HCT116 (cell line): Measurements from ENCODE around the gene ALKBH4. TPM values are rescaled to one million over a fixed set of nuclear protein-coding genes. Genes with fewer than 3 reads are reported as not detected.
"Not testable (repeated sequence)": the region's sequence is repeated elsewhere in the genome, so short reads cannot be mapped to it uniquely, and the experiment has no call there.

Source experiments
- ATAC-seq: fragments of 200-7000 bp; cut with Tn5 transposase; 2 replicates; pipeline ENCODE4 v1.9.1; 2020; ENCODE audit warnings: mild to moderate bottlenecking, moderate library complexity
- BruUV-seq: library from RNA; stranded (reverse); fragments of 400-500 nt; replicated peaks from 2 replicates; lab custom pipeline; 2021; lab: Mats Ljungman, UMichigan
- CTCF ChIA-PET: fragments of 300-600 bp; sonication (Branson Sonifier 250); formaldehyde crosslinking; loops from one replicate; lab custom pipeline; 2021; ENCODE audit warnings: antibody characterized with exemption; lab: Charles Lee
- POLR2A ChIA-PET: fragments of 300-600, 350-600 bp; sonication (Branson Sonifier 250); formaldehyde crosslinking; loops from one replicate; lab custom pipeline; 2021; ENCODE audit warnings: antibody characterized with exemption; lab: Charles Lee
- RAD21 ChIA-PET, 2 experiments: fragments of 300-600 bp; sonication (Branson Sonifier 250); formaldehyde crosslinking; loops; one replicate each; lab custom pipeline; 2023; ENCODE audit warnings: low total read pairs in 2 of 2; ENCODE audit not compliant: uncharacterized antibody in 2 of 2, unreplicated experiment in 2 of 2, low non-redundant PET in 1 of 2; lab: Charles Lee
- DNase-seq: peaks from one replicate; pipeline ENCODE4 v3.0.0-alpha.2; 2010; ENCODE audit warnings: low read depth, low spot score
- H2AFZ ChIP-seq: fragments of 200-600 bp; shearing (Covaris generic), sonication (generic); 2 replicates; pipeline ENCODE4 v1.6.1; 2017; ENCODE audit warnings: low read depth, mixed run types, mixed read lengths, antibody characterized with exemption, low read length; ENCODE audit not compliant: poor library complexity, severe bottlenecking
- H3K27ac ChIP-seq: 2 replicates; pipeline ENCODE4 v1.5.1; 2012; ENCODE audit warnings: low read depth, low read length
- H3K27me3 ChIP-seq: fragments of 200-600 bp; sonication (generic); 2 replicates; pipeline ENCODE4 v1.6.1; 2016; ENCODE audit warnings: mixed run types, low read length, mixed read lengths; ENCODE audit not compliant: insufficient read depth
- H3K36me3 ChIP-seq, 2 experiments: fragments of 200-500 bp in 1 of 2; fragments of 200-600 bp in 1 of 2; sonication (Bioruptor generic) in 1 of 2; sonication (generic) in 1 of 2; 2 replicates each; pipeline versions ENCODE4 v1.5.1 to v1.6.1; 2014 to 2016; ENCODE audit warnings: low read length in 2 of 2, inconsistent platforms in 1 of 2, mixed read lengths in 1 of 2, mixed run types in 1 of 2; ENCODE audit not compliant: insufficient read depth in 2 of 2, control insufficient read depth in 1 of 2
- H3K4me1 ChIP-seq, 2 experiments: fragments of 200-600 bp in 1 of 2; sonication (generic) in 1 of 2; 2 replicates each; pipeline versions ENCODE4 v1.5.1 to v1.6.1; 2012 to 2017; ENCODE audit warnings: low read length in 2 of 2, inconsistent platforms in 1 of 2, mild to moderate bottlenecking in 1 of 2, mixed read lengths in 1 of 2, mixed run types in 1 of 2, moderate library complexity in 1 of 2; ENCODE audit not compliant: insufficient read depth in 2 of 2, control insufficient read depth in 1 of 2
- H3K4me2 ChIP-seq: fragments of 200-600 bp; sonication (generic); 2 replicates; pipeline ENCODE4 v1.6.1; 2017; ENCODE audit warnings: mixed run types, low read length, mixed read lengths
- H3K4me3 ChIP-seq, 2 experiments: fragments of 200-600 bp in 1 of 2; sonication (generic) in 1 of 2; replicated peaks in 1 of 2; 2 replicates each; pipeline ENCODE4 v1.5.1; 2011 to 2016; ENCODE audit warnings: low read length in 2 of 2, control low read depth in 1 of 2, low read depth in 1 of 2, mild to moderate bottlenecking in 1 of 2, mixed read lengths in 1 of 2, mixed run types in 1 of 2
- H3K79me2 ChIP-seq: fragments of 200-600 bp; sonication (generic); 2 replicates; pipeline ENCODE4 v1.6.1; 2017; ENCODE audit warnings: mild to moderate bottlenecking, mixed run types, low read length, moderate library complexity, mixed read lengths; ENCODE audit not compliant: insufficient read depth
- H3K9ac ChIP-seq: fragments of 200-600 bp; sonication (generic); 2 replicates; pipeline ENCODE4 v1.6.1; 2016; ENCODE audit warnings: low read length, mixed read lengths
- H3K9me2 ChIP-seq: fragments of 200-600 bp; sonication (generic), shearing (Covaris generic); 2 replicates; pipeline ENCODE4 v1.6.1; 2017; ENCODE audit warnings: mixed run types, mild to moderate bottlenecking, moderate library complexity; ENCODE audit not compliant: insufficient read depth
- H3K9me3 ChIP-seq, 2 experiments: fragments of 200-500 bp in 1 of 2; fragments of 200-600 bp in 1 of 2; sonication (Bioruptor generic) in 1 of 2; sonication (generic) in 1 of 2; 2 replicates each; pipeline ENCODE4 v1.6.1; 2014 to 2017; ENCODE audit warnings: low read length in 2 of 2, mixed read lengths in 2 of 2, inconsistent platforms in 1 of 2, low read depth in 1 of 2, mild to moderate bottlenecking in 1 of 2, mixed run types in 1 of 2, moderate library complexity in 1 of 2; ENCODE audit not compliant: control insufficient read depth in 1 of 2, insufficient read depth in 1 of 2
- H4K20me1 ChIP-seq: fragments of 200-600 bp; sonication (generic), shearing (Covaris generic); 2 replicates; pipeline ENCODE4 v1.6.1; 2017; ENCODE audit warnings: mixed run types, mild to moderate bottlenecking, moderate library complexity; ENCODE audit not compliant: insufficient read depth
- CBX3 ChIP-seq: IDR thresholded peaks from 2 replicates; pipeline ENCODE4 v1.6.1; 2012; ENCODE audit warnings: low read depth
- EGR1 ChIP-seq: IDR thresholded peaks from 2 replicates; pipeline ENCODE4 v1.6.1; 2012; ENCODE audit warnings: low read depth
- EZH2 ChIP-seq: fragments of 200-600 bp; sonication (generic); IDR thresholded peaks from 2 replicates; pipeline ENCODE4 v1.6.1; 2017; ENCODE audit warnings: antibody characterized with exemption, mixed run types
- JUND ChIP-seq: IDR thresholded peaks from 2 replicates; pipeline ENCODE4 v1.6.1; 2012
- POLR2AphosphoS5 ChIP-seq: IDR thresholded peaks from 2 replicates; pipeline ENCODE4 v1.6.1; 2011; ENCODE audit warnings: mild to moderate bottlenecking, low read depth, low read length, moderate library complexity
- RAD21 ChIP-seq: IDR thresholded peaks from 2 replicates; pipeline ENCODE4 v1.6.1; 2012; ENCODE audit warnings: low read depth, mild to moderate bottlenecking
- SP1 ChIP-seq: IDR thresholded peaks from 2 replicates; pipeline ENCODE4 v1.6.1; 2012; ENCODE audit warnings: low read depth
- SRF ChIP-seq: IDR thresholded peaks from 2 replicates; pipeline ENCODE4 v1.6.1; 2012; ENCODE audit warnings: low read depth
- ZFX ChIP-seq: fragments of 450-650 bp; IDR thresholded peaks from 2 replicates; pipeline ENCODE4 v1.6.1; 2017
- ZNF274 ChIP-seq: fragments of 200-500 bp; sonication (Bioruptor generic); IDR thresholded peaks from 2 replicates; pipeline ENCODE4 v1.6.1; 2014; ENCODE audit warnings: mild to moderate bottlenecking, low read depth, low read length, inconsistent platforms
- intact Hi-C: fragments of 100-400 bp; cut with micrococcal nuclease; formaldehyde crosslinking; loops from 2 replicates; pipeline ENCODE4 v1.10.0; 2022
- total RNA-seq: library from RNA; stranded (reverse); gene quantifications from one replicate; pipeline ENCODE4 v1.2.1, GENCODE V29; 2021; ENCODE audit not compliant: unreplicated experiment
- TF ChIP-seq, protein P1 (sequence below), 3 experiments: fragments of 200-600 bp in 1 of 3; sonication (generic) in 1 of 3; IDR thresholded peaks in 2 of 3; conservative IDR thresholded peaks in 1 of 3; 2 replicates each; pipeline ENCODE4 v1.5.1; 2012 to 2017; ENCODE audit warnings: low read depth in 2 of 3, low read length in 2 of 3, antibody characterized with exemption in 1 of 3, borderline replicate concordance in 1 of 3, control low read depth in 1 of 3, mild to moderate bottlenecking in 1 of 3, mixed read lengths in 1 of 3, mixed run types in 1 of 3, moderate library complexity in 1 of 3; ENCODE audit not compliant: insufficient read depth in 1 of 3
- TF ChIP-seq, protein P2 (sequence below): IDR thresholded peaks from 2 replicates; pipeline ENCODE4 v1.6.1; 2012; ENCODE audit warnings: low read depth

Gene ALKBH4
- total RNA-seq, 1 experiment from 2014 or later, result 14.9 TPM

DNA sequence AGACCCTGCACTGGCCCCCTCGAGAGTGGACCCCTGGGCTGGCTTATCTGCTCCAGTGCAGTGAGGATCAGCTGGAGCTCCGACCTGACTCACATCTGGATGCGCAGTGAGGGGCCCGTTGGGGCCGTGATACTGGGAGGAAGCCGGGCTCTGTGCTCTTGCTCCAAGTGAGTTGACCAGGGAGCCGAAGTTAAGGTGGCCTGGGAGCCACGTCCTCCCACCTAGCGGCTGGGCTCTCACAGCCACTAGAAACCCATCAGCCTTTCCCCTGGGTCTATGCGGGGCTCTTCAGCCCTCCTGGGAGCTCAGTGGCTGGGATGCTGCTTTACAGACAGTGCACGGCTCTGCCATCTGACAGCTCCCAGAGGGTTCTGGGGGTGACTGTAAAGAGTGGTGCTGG is 9.1 kb downstream of the ALKBH4 start:
- ChIA-PET POLR2A (no interaction called here), RAD21 (interaction anchor here in 1 of 2 experiments (1.8 kb wide), 1 partner anchor 15 kb away, joined by 5 read pairs; no protein-coding TSS in a partner anchor), CTCF (interaction anchor here (1.3 kb wide), 1 partner anchor 43 kb away, joined by 5 read pairs; no protein-coding TSS in a partner anchor)
- intact Hi-C loops, result no loop called here
- Histone ChIP-seq H3K9ac (no peak overlapping the region), H3K9me2 (no peaks in the 10 kb centered on the region), H3K79me2 (no peaks in the 10 kb centered on the region), H3K4me2 (no peak overlapping the region), H3K9me3 (no peaks in the 10 kb centered on the region), H3K4me3 (no peak overlapping the region), H4K20me1 (no peaks in the 10 kb centered on the region), H3K27me3 (no peaks in the 10 kb centered on the region)
- no TSS peak for BruUV-seq
- DNase-seq (no peak), ATAC-seq (peak; percentile 8; the same call in 1 of the 2 replicates)
- TF ChIP-seq POLR2AphosphoS5, result no peak
- no peak for TF ChIP-seq EGR1
- TF ChIP-seq ZNF274, result no peak
- TF ChIP-seq RAD21, result no peak
- TF ChIP-seq, protein P1, sequence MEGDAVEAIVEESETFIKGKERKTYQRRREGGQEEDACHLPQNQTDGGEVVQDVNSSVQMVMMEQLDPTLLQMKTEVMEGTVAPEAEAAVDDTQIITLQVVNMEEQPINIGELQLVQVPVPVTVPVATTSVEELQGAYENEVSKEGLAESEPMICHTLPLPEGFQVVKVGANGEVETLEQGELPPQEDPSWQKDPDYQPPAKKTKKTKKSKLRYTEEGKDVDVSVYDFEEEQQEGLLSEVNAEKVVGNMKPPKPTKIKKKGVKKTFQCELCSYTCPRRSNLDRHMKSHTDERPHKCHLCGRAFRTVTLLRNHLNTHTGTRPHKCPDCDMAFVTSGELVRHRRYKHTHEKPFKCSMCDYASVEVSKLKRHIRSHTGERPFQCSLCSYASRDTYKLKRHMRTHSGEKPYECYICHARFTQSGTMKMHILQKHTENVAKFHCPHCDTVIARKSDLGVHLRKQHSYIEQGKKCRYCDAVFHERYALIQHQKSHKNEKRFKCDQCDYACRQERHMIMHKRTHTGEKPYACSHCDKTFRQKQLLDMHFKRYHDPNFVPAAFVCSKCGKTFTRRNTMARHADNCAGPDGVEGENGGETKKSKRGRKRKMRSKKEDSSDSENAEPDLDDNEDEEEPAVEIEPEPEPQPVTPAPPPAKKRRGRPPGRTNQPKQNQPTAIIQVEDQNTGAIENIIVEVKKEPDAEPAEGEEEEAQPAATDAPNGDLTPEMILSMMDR (IDR thresholded peaks at IDR 0.05 in 2 of 3, conservative IDR thresholded peaks at IDR 0.05 in 1 of 3; ENCODE audit: borderline replicate concordance in 1 of 3, insufficient read depth in 1 of 3, low read depth in 2 of 3, low read length in 2 of 3), result no peak
- no peak for TF ChIP-seq SRF
- no peak for TF ChIP-seq SP1
- TF ChIP-seq, protein P2, sequence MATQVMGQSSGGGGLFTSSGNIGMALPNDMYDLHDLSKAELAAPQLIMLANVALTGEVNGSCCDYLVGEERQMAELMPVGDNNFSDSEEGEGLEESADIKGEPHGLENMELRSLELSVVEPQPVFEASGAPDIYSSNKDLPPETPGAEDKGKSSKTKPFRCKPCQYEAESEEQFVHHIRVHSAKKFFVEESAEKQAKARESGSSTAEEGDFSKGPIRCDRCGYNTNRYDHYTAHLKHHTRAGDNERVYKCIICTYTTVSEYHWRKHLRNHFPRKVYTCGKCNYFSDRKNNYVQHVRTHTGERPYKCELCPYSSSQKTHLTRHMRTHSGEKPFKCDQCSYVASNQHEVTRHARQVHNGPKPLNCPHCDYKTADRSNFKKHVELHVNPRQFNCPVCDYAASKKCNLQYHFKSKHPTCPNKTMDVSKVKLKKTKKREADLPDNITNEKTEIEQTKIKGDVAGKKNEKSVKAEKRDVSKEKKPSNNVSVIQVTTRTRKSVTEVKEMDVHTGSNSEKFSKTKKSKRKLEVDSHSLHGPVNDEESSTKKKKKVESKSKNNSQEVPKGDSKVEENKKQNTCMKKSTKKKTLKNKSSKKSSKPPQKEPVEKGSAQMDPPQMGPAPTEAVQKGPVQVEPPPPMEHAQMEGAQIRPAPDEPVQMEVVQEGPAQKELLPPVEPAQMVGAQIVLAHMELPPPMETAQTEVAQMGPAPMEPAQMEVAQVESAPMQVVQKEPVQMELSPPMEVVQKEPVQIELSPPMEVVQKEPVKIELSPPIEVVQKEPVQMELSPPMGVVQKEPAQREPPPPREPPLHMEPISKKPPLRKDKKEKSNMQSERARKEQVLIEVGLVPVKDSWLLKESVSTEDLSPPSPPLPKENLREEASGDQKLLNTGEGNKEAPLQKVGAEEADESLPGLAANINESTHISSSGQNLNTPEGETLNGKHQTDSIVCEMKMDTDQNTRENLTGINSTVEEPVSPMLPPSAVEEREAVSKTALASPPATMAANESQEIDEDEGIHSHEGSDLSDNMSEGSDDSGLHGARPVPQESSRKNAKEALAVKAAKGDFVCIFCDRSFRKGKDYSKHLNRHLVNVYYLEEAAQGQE, result no peak
- no peak for TF ChIP-seq ZFX
- TF ChIP-seq CBX3, result no peak
- TF ChIP-seq JUND, result no peak
- no peak for TF ChIP-seq EZH2
- TF ChIP-seq, all 23 proteins: peak for 0
- peaks cover 0 to 4% of the 10 kb centered on the region in 2 experiments; a peak in 3 of 4 replicates for H3K36me3 ChIP-seq
- peaks cover 21 to 23% of the 10 kb centered on the region in 2 experiments for H3K4me1 ChIP-seq
- H2AFZ ChIP-seq, result no peak overlapping the region
- H3K27ac ChIP-seq, result peak overlapping the region; percentile 68

- H3K79me2 ChIP-seq, H3K9me3 ChIP-seq, CTCF ChIA-PET, H3K36me3 ChIP-seq, ATAC-seq, H3K27me3 ChIP-seq, BruUV-seq, H2AFZ ChIP-seq, H3K4me3 ChIP-seq, H3K9ac ChIP-seq, H4K20me1 ChIP-seq, H3K4me2 ChIP-seq, H3K9me2 ChIP-seq, DNase-seq, RAD21 ChIA-PET, H3K27ac ChIP-seq, POLR2A ChIA-PET: not testable (repeated sequence)
- peaks cover 21 to 23% of the 10 kb centered on the region in 2 experiments for H3K4me1 ChIP-seq
- intact Hi-C loops, result loop anchor here (5.0 kb wide), 1 partner anchor 178 kb away; no protein-coding TSS in a partner anchor
Observed at GRCh38 chr7:102454932-102455331, 9.7 kb downstream of the ALKBH4 start.
